AG04450 (cell line): ENCODE data around the gene CLDN5. TPM values are rescaled to one million over a fixed set of nuclear protein-coding genes. Genes with fewer than 3 reads are reported as not detected.

Source experiments
- CTCF ChIA-PET: fragments of 300-600, 350-600 bp; formaldehyde crosslinking; extraction: SDS; loops from one replicate; lab custom pipeline; 2022; ENCODE audit warnings: antibody characterized with exemption, inconsistent platforms; lab: Charles Lee
- POLR2A ChIA-PET: fragments of 350-600 bp; formaldehyde crosslinking; extraction: SDS; loops from one replicate; lab custom pipeline; 2021; ENCODE audit warnings: antibody characterized with exemption, inconsistent platforms; lab: Yijun Ruan, JAX
- DNase-seq: peaks from one replicate; pipeline ENCODE4 v3.0.0-alpha.2; 2011; ENCODE audit warnings: low read depth, low spot score
- H3K27ac ChIP-seq: one replicate; pipeline ENCODE4 v1.5.1; 2012; ENCODE audit warnings: low read depth, low read length, control low read depth
- H3K27me3 ChIP-seq: one replicate; pipeline ENCODE4 v1.6.0; 2012; ENCODE audit warnings: low read length; ENCODE audit not compliant: control insufficient read depth, insufficient read depth
- H3K4me3 ChIP-seq: 2 replicates; pipeline ENCODE4 v1.5.1; 2011; ENCODE audit warnings: mild to moderate bottlenecking, low read depth, low read length, control low read depth
- H3K9me3 ChIP-seq: 2 replicates; pipeline ENCODE4 v1.5.1; 2012; ENCODE audit warnings: low read length; ENCODE audit not compliant: control insufficient read depth, insufficient read depth
- CTCF ChIP-seq: IDR thresholded peaks from 2 replicates; pipeline ENCODE4 v1.5.1; 2011; ENCODE audit warnings: low read depth, low read length, control low read depth, inconsistent platforms
- polyA plus RNA-seq: library from polyadenylated mRNA; depleted of rRNA; stranded (reverse); fragments of >200 nt; gene quantifications from 2 replicates; pipeline ENCODE4 v1.2.3, GENCODE V29; 2011

CLDN5 gene
- polyA plus RNA-seq, 1 experiment, result not detected

GRCh38 chr22:19510919-19511341 is 13.3 kb downstream of the CLDN5 start:
- H3K4me3 ChIP-seq, result no peak overlapping the region
- peaks cover 2% of the 10 kb centered on the region; the same call in 1 of the 2 replicates for H3K9me3 ChIP-seq
- no peaks in the 10 kb centered on the region for H3K27me3 ChIP-seq
- no peak overlapping the region for H3K27ac ChIP-seq
- no peak for TF ChIP-seq CTCF
- ChIA-PET CTCF (no interaction called here), POLR2A (no interaction called here)
- DNase-seq, result no peak

- no peaks in the 10 kb centered on the region for H3K27me3 ChIP-seq
- CTCF ChIA-PET, result no interaction called here
- POLR2A ChIA-PET, result no interaction called here
- no peak overlapping the region for H3K27ac ChIP-seq
- TF ChIP-seq CTCF, result no peak
- DNase-seq, result no peak
- peaks cover 2% of the 10 kb centered on the region; the same call in 1 of the 2 replicates for H3K9me3 ChIP-seq
- H3K4me3 ChIP-seq, result no peak overlapping the region
These were observed 14.3 kb downstream of the CLDN5 start for GRCh38 chr22:19509923-19510322.

GRCh38 chr22:19509191-19509590 is 15.0 kb downstream of the CLDN5 start:
- TF ChIP-seq CTCF, result no peak
- no peak for DNase-seq
- H3K27me3 ChIP-seq, result no peaks in the 10 kb centered on the region
- H3K9me3 ChIP-seq, result peaks cover 2% of the 10 kb centered on the region; the same call in 1 of the 2 replicates
- ChIA-PET POLR2A (no interaction called here), CTCF (no interaction called here)
- no peak overlapping the region for H3K4me3 ChIP-seq
- no peak overlapping the region for H3K27ac ChIP-seq

- Histone ChIP-seq H3K9me3 (no peaks in the 10 kb centered on the region), H3K27me3 (no peaks in the 10 kb centered on the region), H3K27ac (no peak overlapping the region), H3K4me3 (no peak overlapping the region)
- no peak for DNase-seq
- ChIA-PET CTCF (no interaction called here), POLR2A (no interaction called here)
- TF ChIP-seq CTCF, result no peak
These were observed 16.0 kb downstream of the CLDN5 start for GRCh38 chr22:19508024-19508776.

- no peak for TF ChIP-seq CTCF
- POLR2A ChIA-PET, result no interaction called here
- no peaks in the 10 kb centered on the region for H3K27me3 ChIP-seq
- no peak for DNase-seq
- CTCF ChIA-PET, result interaction anchor here (0.6 kb wide), 1 partner anchor 16 kb away, joined by 3 read pairs; no protein-coding TSS in a partner anchor
- H3K4me3 ChIP-seq, result no peak overlapping the region
- no peaks in the 10 kb centered on the region for H3K9me3 ChIP-seq
- H3K27ac ChIP-seq, result no peak overlapping the region
These were observed 16.7 kb downstream of the CLDN5 start for GRCh38 chr22:19507534-19507861.
